GM21526 (cell line): Measurements from ENCODE around the gene PDIA6.

Source experiments
- ATAC-seq: cut with Tn5 transposase; IDR thresholded peaks from one replicate; pipeline ENCODE4 v1.9.1; 2021; ENCODE audit warnings: moderate library complexity; ENCODE audit not compliant: unreplicated experiment, low FRiP score

Gene PDIA6

DNA sequence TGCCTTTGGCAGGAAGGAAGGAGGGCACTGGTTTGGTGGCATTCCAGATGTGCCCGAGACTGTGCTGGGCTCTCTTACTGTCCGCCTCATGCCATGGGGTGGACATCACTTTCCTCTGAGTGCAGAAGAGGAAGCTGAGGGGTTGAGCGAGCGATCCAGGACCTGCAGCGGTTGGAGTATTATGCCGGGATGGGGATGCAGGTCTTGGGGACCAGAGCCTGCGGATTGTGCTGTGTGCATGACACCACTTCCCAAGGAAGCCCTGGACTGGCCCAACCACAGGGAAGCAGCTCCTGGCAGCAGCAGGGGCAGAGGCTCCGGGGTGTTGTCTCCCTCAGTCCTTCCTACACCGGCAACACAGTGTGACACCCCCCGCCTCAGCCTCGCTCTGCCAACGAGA, 46.7 kb downstream of the PDIA6 start:
- no peak for ATAC-seq

- no peak for ATAC-seq
Observed at GRCh38 chr2:10765461-10765860, 47.1 kb downstream of the PDIA6 start.

GRCh38 chr2:10764896-10765295, 47.7 kb downstream of the PDIA6 start:
- ATAC-seq: no peak

GRCh38 chr2:10764096-10764785, 48.3 kb downstream of the PDIA6 start:
- no peak for ATAC-seq

- ATAC-seq: no peak
Observed at GRCh38 chr2:10763461-10763800, 49.2 kb downstream of the PDIA6 start.

GRCh38 chr2:10762651-10763460, 49.7 kb downstream of the PDIA6 start:
- no peak for ATAC-seq

- ATAC-seq: no peak
Observed at GRCh38 chr2:10761591-10761990, 51.0 kb downstream of the PDIA6 start.

DNA sequence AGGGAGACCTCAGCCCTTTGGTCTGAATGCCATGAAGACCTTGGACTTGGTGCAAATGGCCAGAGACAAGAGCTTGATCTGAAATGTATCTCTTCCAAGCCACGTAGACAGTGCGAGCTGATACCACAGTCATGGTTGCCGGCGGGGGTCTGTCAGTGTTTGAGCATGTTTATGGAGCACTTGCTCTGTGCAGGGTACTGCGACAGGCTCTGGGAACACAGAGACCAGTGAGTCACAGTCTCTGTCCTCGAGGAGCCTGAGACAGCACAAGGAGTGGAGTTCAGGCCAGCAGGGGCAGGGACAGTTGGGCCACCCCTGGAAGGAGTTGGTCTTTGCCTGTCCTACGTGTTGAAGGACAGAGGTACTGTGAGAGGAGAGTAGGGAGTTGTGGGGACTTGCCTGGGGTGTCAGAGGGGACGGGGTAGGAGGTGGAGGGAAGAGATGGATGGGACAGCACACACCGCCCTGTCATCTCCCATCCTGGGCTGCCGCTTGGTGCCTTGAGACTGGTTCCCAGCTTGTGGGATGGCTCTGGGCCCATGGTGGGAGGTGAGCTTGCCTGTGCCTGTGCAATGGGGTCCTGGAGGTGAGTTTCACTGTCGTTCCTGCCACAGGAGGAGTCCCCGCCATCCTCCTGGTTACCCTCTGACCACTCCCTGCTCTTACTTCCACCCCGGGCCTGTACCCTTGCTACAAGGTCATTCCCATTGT, 51.6 kb downstream of the PDIA6 start:
- no peak for ATAC-seq

- no peak for ATAC-seq
Observed at GRCh38 chr2:10759151-10759714, 53.4 kb downstream of the PDIA6 start.

- ATAC-seq: no peak
Observed at GRCh38 chr2:10757814-10758286, 54.7 kb downstream of the PDIA6 start.

DNA sequence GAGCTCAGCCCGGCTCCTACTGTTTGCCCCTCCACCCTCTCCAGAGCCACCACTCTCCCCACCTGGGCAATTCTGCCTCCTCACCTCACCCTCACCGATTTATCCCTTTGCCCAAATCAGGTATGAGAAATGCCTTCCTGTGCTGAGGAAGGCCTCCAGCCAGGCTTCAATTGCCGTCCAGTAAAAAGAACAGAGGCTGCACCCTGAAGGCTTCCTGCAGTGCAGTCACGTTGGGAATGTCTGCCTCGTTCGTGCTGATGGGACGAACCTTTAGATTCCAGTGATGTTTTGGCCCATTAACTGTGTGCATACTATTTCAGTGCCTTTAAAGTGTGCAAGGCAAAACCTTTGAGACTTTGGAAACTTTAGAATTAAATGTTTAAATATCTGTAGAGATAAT, 57.0 kb downstream of the PDIA6 start:
- ATAC-seq: no peak

DNA sequence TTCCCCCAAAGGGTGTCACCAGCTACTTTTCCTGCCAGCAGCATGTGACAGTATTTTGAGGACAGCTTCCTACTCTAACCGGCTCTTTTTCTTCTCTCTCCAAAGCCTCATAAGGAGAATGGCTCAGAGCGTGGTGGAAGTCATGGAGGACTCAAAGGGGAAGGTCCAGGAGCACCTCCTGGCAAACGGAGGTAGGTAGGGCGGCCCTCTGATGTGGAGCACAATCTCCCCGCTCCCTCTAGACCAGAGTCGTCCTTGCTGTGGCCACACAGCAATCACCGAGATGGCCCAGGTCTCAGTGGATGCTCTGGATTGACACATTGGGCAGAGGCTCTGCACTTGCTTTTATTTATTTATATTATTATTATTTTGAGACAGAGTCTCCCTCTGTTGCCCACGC, 58.7 kb downstream of the PDIA6 start:
- ATAC-seq: no peak

DNA sequence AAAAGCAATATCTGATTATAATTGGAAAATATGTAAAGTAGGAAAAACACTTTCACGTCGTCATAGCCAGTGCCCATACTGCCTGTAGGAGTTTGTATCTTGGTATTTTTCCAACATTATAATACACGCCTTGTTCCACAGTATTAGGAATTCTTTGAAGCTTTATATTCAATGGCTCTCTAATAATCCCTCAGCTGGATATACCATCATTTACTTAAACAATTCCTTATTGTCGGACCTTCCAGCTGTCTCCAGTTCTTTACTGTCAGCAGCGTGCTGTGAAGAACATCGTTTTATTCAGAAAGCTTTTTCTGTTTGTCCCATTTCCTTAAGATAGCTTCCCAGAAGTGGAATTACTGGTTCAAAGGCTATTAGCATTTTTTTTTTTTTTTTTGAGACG, 59.4 kb downstream of the PDIA6 start:
- no peak for ATAC-seq

- ATAC-seq: no peak
Observed at GRCh38 chr2:10752236-10752635, 60.3 kb downstream of the PDIA6 start.

DNA sequence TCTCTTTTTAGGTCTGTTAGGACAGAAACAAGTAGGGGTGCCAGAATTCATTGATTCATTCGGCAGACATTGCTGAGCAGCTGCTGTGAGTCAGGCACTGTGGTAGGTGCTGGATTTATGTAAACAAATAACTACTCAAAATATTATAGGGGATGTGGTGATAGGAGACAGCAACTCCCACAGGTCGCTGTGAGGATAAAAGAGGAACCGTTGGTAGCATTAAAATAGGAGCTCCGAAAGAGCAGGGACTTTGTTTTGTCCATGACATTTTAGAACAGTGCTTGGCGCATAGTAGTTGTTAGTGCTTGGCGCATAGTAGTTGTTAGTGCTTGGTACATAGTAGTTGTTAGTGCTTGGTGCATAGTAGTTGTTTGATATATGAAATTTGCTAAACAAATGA, 62.0 kb downstream of the PDIA6 start:
- no peak for ATAC-seq

- ATAC-seq: no peak
Observed at GRCh38 chr2:10742666-10743065, 69.9 kb downstream of the PDIA6 start.

- no peak for ATAC-seq
Observed at GRCh38 chr2:10741139-10741538, 71.4 kb downstream of the PDIA6 start.

GRCh38 chr2:10740226-10740625, 72.4 kb downstream of the PDIA6 start:
- ATAC-seq: no peak

DNA sequence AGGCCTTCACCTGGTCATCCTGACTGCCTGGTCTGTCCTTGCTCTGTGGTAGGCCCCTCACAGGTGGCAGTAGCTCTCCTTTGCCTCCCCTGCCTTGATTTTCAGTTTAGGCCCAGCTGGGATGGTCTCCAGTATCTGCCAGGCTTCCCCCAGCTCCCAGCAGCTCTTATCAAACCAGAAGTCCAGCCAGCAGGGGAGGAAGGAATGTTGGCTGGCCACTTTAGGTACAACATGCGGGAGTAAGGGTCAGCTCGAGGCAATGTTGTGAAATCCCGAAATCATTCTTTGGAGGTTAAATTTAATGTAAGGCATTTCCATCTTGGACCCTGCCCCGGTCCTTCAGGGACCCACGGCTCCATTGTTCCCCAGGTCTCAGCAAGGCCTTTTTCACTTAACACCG, 74.4 kb downstream of the PDIA6 start:
- ATAC-seq: no peak

- ATAC-seq: no peak
Observed at GRCh38 chr2:10733980-10734379, 78.6 kb downstream of the PDIA6 start.

GRCh38 chr2:10733566-10733925, 79.0 kb downstream of the PDIA6 start:
- no peak for ATAC-seq
